ENCODE data around the gene PRR12. TPM values are rescaled to one million over a fixed set of nuclear protein-coding genes. Genes with fewer than 3 reads are reported as not detected.

Gene PRR12
- total and polyA plus RNA-seq, 9 of the 15 experiments (the other 6 are each of a cell fraction or from before 2014, with no cell fraction given) = 0.01 to 21.1 (median 0.98) TPM

GRCh38 chr19:49637821-49638738 is 47.1 kb downstream of the PRR12 start (continued):
- TF ChIP-seq POLR2G (IDR thresholded peaks at IDR 0.05; ENCODE audit: low read depth, low read length) (0 out of 2 replicates have a peak, but pooled peaks have one; percentile 25), ZFP36 (IDR thresholded peaks at IDR 0.05; ENCODE audit: low read depth, low read length, partially characterized antibody) (peak; percentile 77), RBM25 (IDR thresholded peaks at IDR 0.05; ENCODE audit: low read depth, low read length, severe bottlenecking) (peak; percentile 26), HDAC1 (IDR thresholded peaks at IDR 0.05) (peak in 1 of 2 experiments; percentile 12; a peak in 1 of 4 replicates), BCOR (IDR thresholded peaks at IDR 0.05) (peak; percentile 80), ZNF134 (CRISPR knock-in tag; conservative IDR thresholded peaks at IDR 0.05) (peak; percentile 91), MAZ (CRISPR knock-in tag; conservative IDR thresholded peaks at IDR 0.05 in 1 of 2, IDR thresholded peaks at IDR 0.05 in 1 of 2) (peak; percentile 51 to 63), CBFA2T3 (IDR thresholded peaks at IDR 0.05) (no peak; the same call in 1 of the 2 replicates), PREB (CRISPR knock-in tag; IDR thresholded peaks at IDR 0.05) (no peak), ZNF263 (CRISPR knock-in tag; IDR thresholded peaks at IDR 0.05; ENCODE audit: borderline replicate concordance) (peak; percentile 95), ZBTB33 (CRISPR knock-in tag; IDR thresholded peaks at IDR 0.05) (peak; percentile 46), FOXK2 (conservative IDR thresholded peaks at IDR 0.05 in 1 of 2, IDR thresholded peaks at IDR 0.05 in 1 of 2; ENCODE audit: low read depth in 2 of 2) (peak; percentile 46 to 49; a peak in 2 of 4 replicates), HEY1 (CRISPR knock-in tag; IDR thresholded peaks at IDR 0.05; ENCODE audit: borderline replicate concordance) (no peak), SRSF1 (IDR thresholded peaks at IDR 0.05; ENCODE audit: low read depth, low read length) (no peak), UBTF (IDR thresholded peaks at IDR 0.05; ENCODE audit: borderline replicate concordance in 1 of 2, low read depth in 2 of 2, low read length in 2 of 2) (0 out of 4 replicates have a peak, but pooled peaks of 1 of the 2 experiments have one; percentile 39), VEZF1 (CRISPR knock-in tag; IDR thresholded peaks at IDR 0.05) (peak; percentile 84)

Data from K562 (cell line).